ENCODE results near the gene ANKRD6.
A peak's percentile ranks its signal among the peaks of the same experiment; 100 is the strongest.
"Not testable (repeated sequence)": the region's sequence is repeated elsewhere in the genome, so short reads cannot be mapped to it uniquely, and the experiment has no call there.

Gene ANKRD6

DNA sequence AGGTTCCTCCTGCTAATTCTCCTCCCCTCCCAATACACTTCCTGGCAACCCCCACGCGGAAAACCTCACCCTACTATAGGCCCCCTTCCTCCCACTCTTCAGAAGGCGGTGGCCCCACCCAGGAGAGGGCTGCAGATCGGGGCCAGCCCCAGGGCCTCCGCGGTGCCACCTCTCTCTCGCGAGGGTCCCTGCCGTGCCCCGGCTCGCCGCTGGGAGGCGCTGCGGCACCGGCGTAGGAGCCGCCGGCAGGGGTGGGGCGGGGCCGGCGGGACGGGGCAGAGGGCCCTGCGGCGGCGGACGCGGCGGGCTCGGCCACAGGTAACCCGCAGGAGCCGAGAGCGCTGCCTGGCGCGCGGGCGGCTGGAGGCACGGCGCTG, at the start of gene ANKRD6:
ANKRD6 (plus strand) TSS at position 278 of the 377 bp plus-strand sequence. CDS start 133,825 bp downstream, outside the sequence.
- peak; percentile 74 to 82 for DNase-seq (ENCODE audit: low read depth in 1 of 2, low spot score in 1 of 2)

- DNase-seq (ENCODE audit: low read depth in 1 of 2, low spot score in 1 of 2), result no peak
Measured at GRCh38 chr6:89385156-89385667, 47.7 kb upstream of the ANKRD6 start.

DNA sequence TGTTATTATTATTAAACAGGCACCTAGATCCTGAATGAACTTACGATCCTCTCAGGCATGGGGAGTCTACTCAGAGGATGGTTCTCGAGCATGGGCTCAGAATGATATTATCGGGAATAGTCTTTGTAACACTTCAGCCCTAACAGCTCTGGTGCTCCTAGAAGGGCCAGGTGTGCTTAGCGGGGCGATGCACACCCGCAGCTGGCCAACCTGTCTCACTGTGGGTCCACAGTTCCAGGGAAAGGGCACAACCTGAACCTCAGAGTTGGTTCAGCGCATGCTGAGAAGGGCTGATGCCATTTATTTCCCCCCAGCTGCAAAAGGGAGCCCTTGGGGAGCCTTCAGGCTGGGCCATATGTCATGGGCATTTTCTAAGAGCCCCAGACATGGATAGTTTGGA, 47.1 kb upstream of the ANKRD6 start:
- DNase-seq (ENCODE audit: low read depth in 1 of 2, low spot score in 1 of 2), result no peak

DNA sequence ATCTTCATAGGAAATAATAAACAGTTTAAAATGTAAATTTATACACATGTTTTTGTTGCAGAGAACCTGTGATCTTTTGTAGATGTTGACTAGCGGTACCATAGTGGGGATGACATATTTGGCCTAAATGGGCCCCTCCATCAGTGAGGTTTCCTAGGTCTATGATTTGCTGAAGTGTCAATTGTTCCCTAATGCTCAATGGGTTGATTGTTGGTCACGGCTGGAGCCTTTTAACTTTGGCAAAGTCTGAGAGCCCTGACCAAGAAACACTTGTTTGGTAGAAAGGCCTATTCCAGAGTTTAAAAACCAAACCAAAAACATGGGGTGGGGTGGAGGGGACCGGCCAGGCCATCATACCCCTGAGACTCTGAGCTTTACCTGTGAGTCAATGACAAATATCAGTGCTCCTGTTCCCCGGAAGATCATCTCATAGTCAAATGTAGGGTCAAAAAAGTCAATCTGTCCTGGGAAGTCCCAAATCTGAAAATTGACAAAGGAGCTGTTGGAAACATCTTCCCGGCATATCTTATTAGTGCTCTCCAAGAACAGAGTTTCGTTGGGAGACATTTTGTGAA, 45.9 kb upstream of the ANKRD6 start:
- no peak for DNase-seq (ENCODE audit: low read depth in 1 of 2, low spot score in 1 of 2)

GRCh38 chr6:89387516-89388201, 45.3 kb upstream of the ANKRD6 start:
- DNase-seq (ENCODE audit: low read depth in 1 of 2, low spot score in 1 of 2), result no peak

DNA sequence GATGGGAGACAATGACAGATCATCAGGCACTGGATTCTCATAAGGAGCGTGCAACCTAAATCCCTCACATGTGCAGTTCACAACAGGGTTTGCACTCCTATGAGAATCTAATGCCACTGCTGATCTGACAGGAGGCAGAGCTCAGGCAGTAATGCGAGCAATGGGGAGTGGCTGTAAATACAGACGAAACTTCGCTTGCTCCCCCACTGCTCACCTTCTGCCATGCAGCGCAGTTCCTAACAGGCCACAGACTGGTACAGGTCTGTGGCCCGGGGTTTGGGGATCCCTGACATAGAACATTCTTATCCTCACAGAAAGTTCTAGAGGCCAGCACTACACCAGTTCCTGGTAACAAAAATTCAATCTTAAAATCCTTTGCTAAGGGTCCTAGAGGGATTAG, 44.1 kb upstream of the ANKRD6 start:
- DNase-seq (ENCODE audit: low read depth in 1 of 2, low spot score in 1 of 2), result no peak

DNA sequence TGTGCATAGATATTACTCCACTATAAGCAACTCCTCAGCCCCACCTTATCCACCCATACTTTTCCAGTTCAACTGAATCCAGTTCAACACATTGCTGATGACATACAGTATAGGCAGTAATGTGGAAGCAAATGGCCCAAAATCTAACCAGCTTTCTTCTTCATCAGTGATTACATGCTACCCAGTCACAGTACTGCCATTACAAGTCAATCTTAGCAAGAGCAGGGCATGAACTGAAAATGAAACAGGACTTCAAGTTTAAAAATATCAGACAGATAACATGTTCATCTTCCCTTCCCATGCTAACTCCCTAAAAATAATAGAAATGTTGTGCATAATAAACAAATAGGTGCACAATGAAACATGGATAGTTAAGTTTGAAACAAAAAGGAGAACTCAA, 40.1 kb upstream of the ANKRD6 start:
- DNase-seq (ENCODE audit: low read depth in 1 of 2, low spot score in 1 of 2), result no peak

DNA sequence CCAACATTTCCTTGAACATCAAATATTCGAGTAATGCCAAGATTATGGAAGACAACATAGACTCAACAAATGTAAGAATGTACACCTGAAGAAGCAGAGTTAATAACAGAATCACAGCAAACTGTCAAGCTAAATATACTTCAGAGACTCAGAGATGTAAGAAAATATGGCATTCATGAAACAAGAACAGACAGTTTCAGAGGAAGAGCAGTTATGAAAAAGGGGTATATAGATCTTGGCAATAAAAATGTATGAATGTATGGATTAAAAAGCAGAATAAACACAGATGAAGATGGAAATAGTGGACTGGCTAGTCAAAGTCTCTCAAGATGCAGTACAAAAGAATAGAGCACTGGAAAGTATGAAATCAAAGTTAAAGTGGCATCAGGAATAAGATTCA, 39.3 kb upstream of the ANKRD6 start:
- no peak for DNase-seq (ENCODE audit: low read depth in 1 of 2, low spot score in 1 of 2)

GRCh38 chr6:89397884-89398283, 35.1 kb upstream of the ANKRD6 start:
- not testable (repeated sequence) for DNase-seq (ENCODE audit: low read depth in 1 of 2, low spot score in 1 of 2)

GRCh38 chr6:89398762-89399525, 34.0 kb upstream of the ANKRD6 start:
- no peak for DNase-seq (ENCODE audit: low read depth in 1 of 2, low spot score in 1 of 2)

- DNase-seq (ENCODE audit: low read depth in 1 of 2, low spot score in 1 of 2), result no peak
Measured at GRCh38 chr6:89400050-89400449, 32.9 kb upstream of the ANKRD6 start.

DNA sequence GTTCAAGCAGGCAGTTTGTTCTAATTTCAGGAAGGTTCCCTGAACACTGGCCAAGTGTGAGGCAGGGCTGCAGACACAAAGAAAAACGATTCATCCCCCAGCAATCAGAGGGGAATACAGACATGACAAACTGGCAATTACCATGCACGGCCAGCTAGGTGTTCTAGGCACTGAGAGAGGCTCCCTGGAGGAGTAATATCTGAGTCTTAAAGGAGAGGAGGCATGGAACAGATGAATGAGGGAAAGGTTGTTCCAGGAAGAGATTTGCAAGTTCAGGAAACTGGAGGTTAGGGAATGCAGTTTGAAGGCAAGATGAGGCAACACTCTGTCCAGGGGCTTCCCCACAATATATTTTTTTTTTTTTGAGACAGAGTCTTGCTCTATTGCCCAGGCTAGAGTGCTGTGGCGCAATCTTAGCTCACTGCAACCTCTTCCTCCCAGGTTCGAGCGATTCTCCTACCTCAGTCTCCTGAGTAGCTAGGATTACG, 32.0 kb upstream of the ANKRD6 start:
- DNase-seq (ENCODE audit: low read depth in 1 of 2, low spot score in 1 of 2), result no peak

GRCh38 chr6:89402776-89403175, 30.2 kb upstream of the ANKRD6 start:
- no peak for DNase-seq (ENCODE audit: low read depth in 1 of 2, low spot score in 1 of 2)

DNA sequence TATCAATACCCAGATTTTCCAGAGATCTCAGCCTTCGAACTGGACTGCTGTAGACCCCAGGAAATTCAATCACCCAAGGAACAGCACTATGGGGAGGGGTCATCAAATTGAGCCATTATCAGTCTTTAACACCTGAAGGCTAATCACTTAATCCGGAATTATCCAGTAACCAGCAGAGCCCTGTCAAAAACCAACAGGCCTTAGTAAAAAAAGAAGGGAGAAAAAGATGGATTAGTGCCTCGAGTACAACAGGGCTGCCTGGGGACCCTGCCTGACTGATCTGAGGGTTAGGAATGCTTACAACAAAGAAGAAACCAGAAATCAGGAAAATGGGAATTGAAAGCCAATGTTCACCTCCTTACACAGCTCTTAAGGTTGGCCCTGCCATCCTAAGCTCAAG, 28.4 kb upstream of the ANKRD6 start:
- DNase-seq (ENCODE audit: low read depth in 1 of 2, low spot score in 1 of 2), result no peak

- DNase-seq (ENCODE audit: low read depth in 1 of 2, low spot score in 1 of 2), result no peak
Measured at GRCh38 chr6:89406141-89406540, 26.8 kb upstream of the ANKRD6 start.

DNA sequence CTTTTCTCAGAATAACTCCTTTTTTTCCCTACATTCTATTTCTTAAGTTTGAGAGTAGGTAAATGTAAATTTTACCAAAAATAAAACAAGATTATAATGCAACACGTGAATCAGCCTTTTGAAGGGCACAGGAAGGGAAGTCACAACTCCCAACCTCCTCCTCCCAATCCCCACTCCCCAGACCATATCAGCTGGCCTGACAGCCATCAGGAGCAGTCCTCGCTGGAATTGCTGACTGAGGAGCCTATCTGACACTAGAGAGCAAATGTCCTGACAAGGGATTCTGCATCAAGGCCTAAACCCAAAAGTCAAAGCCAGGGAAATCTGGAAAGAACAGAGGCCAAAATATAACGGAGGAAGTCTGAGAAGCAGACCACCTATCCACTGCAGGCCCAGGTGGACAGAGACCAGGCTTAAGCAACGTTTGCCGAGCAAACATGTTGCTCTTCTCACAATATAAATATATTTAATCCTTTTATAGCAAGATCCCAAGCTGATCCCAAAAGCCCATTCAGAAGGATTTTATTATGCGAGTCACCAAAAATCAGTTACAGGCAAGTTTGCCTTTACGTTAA, 23.4 kb upstream of the ANKRD6 start:
- no peak for DNase-seq (ENCODE audit: low read depth in 1 of 2, low spot score in 1 of 2)

GRCh38 chr6:89410231-89410761, 22.7 kb upstream of the ANKRD6 start:
- DNase-seq (ENCODE audit: low read depth in 1 of 2, low spot score in 1 of 2), result no peak

GRCh38 chr6:89410788-89411144, 22.2 kb upstream of the ANKRD6 start:
- no peak for DNase-seq (ENCODE audit: low read depth in 1 of 2, low spot score in 1 of 2)

GRCh38 chr6:89411145-89412070, 21.5 kb upstream of the ANKRD6 start:
- peak in 1 of 2 donors; percentile 22 for DNase-seq (ENCODE audit: low read depth in 1 of 2, low spot score in 1 of 2)
